DND-41 (cell line): ENCODE measurements around the gene AOC1.

Experiments used
- CTCF ChIP-seq: IDR thresholded peaks from 2 replicates; pipeline ENCODE4 v1.5.1; 2012; ENCODE audit warnings: borderline replicate concordance, low read length, moderate library complexity, mild to moderate bottlenecking; ENCODE audit not compliant: poor library complexity, severe bottlenecking; ENCODE audit errors: extremely low read depth
- EZH2 ChIP-seq: IDR thresholded peaks from 3 replicates; pipeline ENCODE4 v1.6.1; 2012; ENCODE audit warnings: borderline replicate concordance, low read depth, mild to moderate bottlenecking, moderate library complexity, low read length, inconsistent platforms; ENCODE audit not compliant: severe bottlenecking

- TF ChIP-seq CTCF (no peak), EZH2 (no peak)
Observed at GRCh38 chr7:150831851-150832250, 20.5 kb upstream of the AOC1 start.
